B cell (primary cell): ENCODE measurements around the gene XPNPEP1. TPM values are rescaled to one million over a fixed set of nuclear protein-coding genes. Genes with fewer than 3 reads are reported as not detected.

Source experiments
- ATAC-seq: fragments of 200-7000 bp; cut with Tn5 transposase; one replicate; pipeline ENCODE4 v1.10.0; 2021; ENCODE audit warnings: low read depth, mild to moderate bottlenecking, moderate number of reproducible peaks, moderate library complexity
- CTCF ChIA-PET: fragments of 350-600 bp; sonication (Branson Sonifier 250); formaldehyde crosslinking; loops from one replicate; lab custom pipeline; 2021; ENCODE audit warnings: antibody characterized with exemption, inconsistent platforms; lab: Charles Lee
- POLR2A ChIA-PET: fragments of 350-600 bp; sonication (Branson Sonifier 250); formaldehyde crosslinking; loops from one replicate; lab custom pipeline; 2021; ENCODE audit warnings: antibody characterized with exemption; lab: Charles Lee
- DNase-seq: peaks from one replicate; pipeline ENCODE4 v3.0.0; 2013
- H2AFZ ChIP-seq: 2 replicates; pipeline ENCODE4 v1.6.1; 2012; ENCODE audit warnings: mild to moderate bottlenecking, low read depth, low read length; ENCODE audit not compliant: insufficient read depth, poor library complexity, severe bottlenecking
- H3K27ac ChIP-seq, 2 donors: 1 replicate in 1 of 2; 2 replicates in 1 of 2; pipeline ENCODE4 v1.5.1; 2012 to 2013; ENCODE audit warnings: low read length in 2 of 2, mild to moderate bottlenecking in 2 of 2, moderate library complexity in 1 of 2
- H3K27me3 ChIP-seq, 4 experiments: fragments of 200-600 bp in 1 of 4; sonication (generic) in 1 of 4; replicated peaks in 1 of 4; 1 replicate in 2 of 4; 2 replicates in 2 of 4; pipeline versions ENCODE4 v1.6.1 to v1.7.0; 2013 to 2016; ENCODE audit warnings: low read length in 3 of 4, mild to moderate bottlenecking in 2 of 4, mixed read lengths in 1 of 4, moderate library complexity in 1 of 4; ENCODE audit not compliant: insufficient read depth in 4 of 4, control insufficient read depth in 3 of 4; ENCODE audit errors: control extremely low read depth in 1 of 4
- H3K36me3 ChIP-seq, 2 experiments: replicated peaks in 1 of 2; 1 replicate in 1 of 2; 2 replicates in 1 of 2; pipeline versions ENCODE4 v1.6.1 to v1.7.1; 2013; ENCODE audit warnings: low read length in 1 of 2; ENCODE audit not compliant: insufficient read depth in 2 of 2, control insufficient read depth in 1 of 2; ENCODE audit errors: control extremely low read depth in 1 of 2, extremely low read depth in 1 of 2
- H3K4me1 ChIP-seq, 2 donors: fragments of 200-600 bp in 1 of 2; sonication (generic) in 1 of 2; 1 replicate in 1 of 2; 2 replicates in 1 of 2; pipeline versions ENCODE4 v1.5.1 to v1.6.1; 2013 to 2017; ENCODE audit warnings: low read length in 2 of 2; ENCODE audit not compliant: control insufficient read depth in 2 of 2, insufficient read depth in 2 of 2
- H3K4me2 ChIP-seq: replicated peaks from 2 replicates; pipeline ENCODE3; 2012; ENCODE audit warnings: mild to moderate bottlenecking, low read depth, low read length; ENCODE audit not compliant: poor library complexity, severe bottlenecking
- H3K4me3 ChIP-seq, 5 experiments: fragments of 200-600 bp in 1 of 5; sonication (generic) in 1 of 5; 1 replicate in 3 of 5; 2 replicates in 2 of 5; pipeline versions ENCODE4 v1.5.1 to v1.7.0; 2011 to 2016; ENCODE audit warnings: low read length in 4 of 5, mild to moderate bottlenecking in 4 of 5, low read depth in 2 of 5, control low read depth in 1 of 5, moderate library complexity in 1 of 5; ENCODE audit not compliant: insufficient read depth in 1 of 5; ENCODE audit errors: control extremely low read depth in 1 of 5, extremely low read depth in 1 of 5
- H3K79me2 ChIP-seq: fragments of 200-600 bp; sonication (generic); one replicate; pipeline ENCODE4 v1.6.0; 2016; ENCODE audit warnings: low read length; ENCODE audit not compliant: control insufficient read depth, insufficient read depth
- H3K9ac ChIP-seq: fragments of 200-600 bp; sonication (generic); 2 replicates; pipeline ENCODE4 v1.6.1; 2017; ENCODE audit warnings: mild to moderate bottlenecking, low read length, moderate library complexity
- H3K9me3 ChIP-seq, 3 donors: one replicate each; pipeline versions ENCODE4 v1.6.1 to v1.7.1; 2013; ENCODE audit warnings: low read length in 2 of 3; ENCODE audit not compliant: control insufficient read depth in 2 of 3, insufficient read depth in 1 of 3; ENCODE audit errors: control extremely low read depth in 1 of 3
- H4K20me1 ChIP-seq: 2 replicates; pipeline ENCODE4 v1.6.0; 2012; ENCODE audit warnings: mild to moderate bottlenecking, low read length; ENCODE audit not compliant: insufficient read depth, control insufficient read depth, poor library complexity, severe bottlenecking
- H3K27ac Mint-ChIP-seq: one replicate; pipeline ENCODE4 v1.8.0; 2021; ENCODE audit warnings: mixed read lengths
- H3K27me3 Mint-ChIP-seq: one replicate; pipeline ENCODE4 v1.8.0; 2021; ENCODE audit warnings: mixed read lengths
- H3K4me1 Mint-ChIP-seq: one replicate; pipeline ENCODE4 v1.8.0; 2021; ENCODE audit warnings: mixed read lengths
- H3K4me3 Mint-ChIP-seq: one replicate; pipeline ENCODE4 v1.8.0; 2021; ENCODE audit warnings: mixed read lengths
- H3K9me3 Mint-ChIP-seq: one replicate; pipeline ENCODE4 v1.8.0; 2022; ENCODE audit warnings: mixed read lengths; ENCODE audit not compliant: insufficient read depth
- CTCF ChIP-seq: fragments of 200-600 bp; IDR thresholded peaks from one replicate; pipeline ENCODE4 v1.8.0; 2022; ENCODE audit warnings: antibody characterized with exemption, mild to moderate bottlenecking
- EZH2 ChIP-seq: IDR thresholded peaks from 2 replicates; pipeline ENCODE4 v1.6.1; 2012; ENCODE audit warnings: borderline replicate concordance, low read depth, mild to moderate bottlenecking, moderate library complexity, low read length; ENCODE audit not compliant: insufficient read depth, poor library complexity, severe bottlenecking
- whole genome bisulfite sequencing: methylation state at CpG from one replicate; pipeline ENCODE4 v1.1.5; 2013; ENCODE audit warnings: missing lambda C conversion rate; ENCODE audit not compliant: insufficient coverage; 5-methylcytosine and 5-hydroxymethylcytosine counted together
- intact Hi-C: fragments of 100-400 bp; cut with micrococcal nuclease; formaldehyde crosslinking; loops from one replicate; pipeline ENCODE4 v1.10.0; 2022
- polyA plus RNA-seq: library from polyadenylated mRNA; depleted of rRNA; stranded (reverse); fragments of >200 nt; gene quantifications from 2 replicates; pipeline ENCODE4 v1.2.3, GENCODE V29; 2012
- total RNA-seq, 2 donors: library from RNA; stranded (reverse); fragments of 120-200 nt in 1 of 2; gene quantifications; 1 replicate in 1 of 2; 2 replicates in 1 of 2; pipeline versions ENCODE4 v1.2.3 to v1.2.4, GENCODE V29; 2013 to 2022

Gene XPNPEP1
- total and polyA plus RNA-seq, 2 donors (not counting 1 experiment from before 2014, with no cell fraction given) = 60.6 to 70.8 TPM

- H3K4me2 ChIP-seq = no peak overlapping the region
- H3K36me3 ChIP-seq = no peaks in the 10 kb centered on the region
- H3K27me3 ChIP-seq = peaks cover 0 to 6% (median 0%) of the 10 kb centered on the region in 4 experiments
- H3K9me3 ChIP-seq = no peaks in the 10 kb centered on the region
- no peak overlapping the region for H3K4me3 Mint-ChIP-seq
- DNase-seq = no peak
- H2AFZ ChIP-seq = no peak overlapping the region
- no peaks in the 10 kb centered on the region for H4K20me1 ChIP-seq
- H3K4me3 ChIP-seq = no peak overlapping the region
- intact Hi-C loops = no loop called here
- no peaks in the 10 kb centered on the region for H3K4me1 ChIP-seq
- H3K27ac ChIP-seq = no peak overlapping the region
- ChIA-PET CTCF (no interaction called here), POLR2A (no interaction called here)
- no peak overlapping the region for H3K9ac ChIP-seq
- TF ChIP-seq EZH2 (no peak), CTCF (no peak)
- no peaks in the 10 kb centered on the region for H3K9me3 Mint-ChIP-seq
- H3K27ac Mint-ChIP-seq = no peak overlapping the region
- H3K27me3 Mint-ChIP-seq = peaks cover 50% of the 10 kb centered on the region
- no peaks in the 10 kb centered on the region for H3K79me2 ChIP-seq
- H3K4me1 Mint-ChIP-seq = no peaks in the 10 kb centered on the region
- 40% methylated on average over 2 of the region's 3 CpGs for WGBS
- ATAC-seq = no peak
Observed at GRCh38 chr10:109846832-109847231, 76.5 kb downstream of the XPNPEP1 start.

- no peaks in the 10 kb centered on the region for H4K20me1 ChIP-seq
- WGBS = 86% methylated on average over 5 of the region's 5 CpGs
- peaks cover 48% of the 10 kb centered on the region for H3K27me3 Mint-ChIP-seq
- H3K4me1 Mint-ChIP-seq = no peaks in the 10 kb centered on the region
- no peak overlapping the region for H3K4me3 ChIP-seq
- H3K27ac ChIP-seq = no peak overlapping the region
- H3K4me2 ChIP-seq = no peak overlapping the region
- no peaks in the 10 kb centered on the region for H3K4me1 ChIP-seq
- H3K27ac Mint-ChIP-seq = no peak overlapping the region
- no peak overlapping the region for H2AFZ ChIP-seq
- H3K9me3 Mint-ChIP-seq = no peaks in the 10 kb centered on the region
- ChIA-PET POLR2A (no interaction called here), CTCF (no interaction called here)
- H3K4me3 Mint-ChIP-seq = no peak overlapping the region
- no peak for ATAC-seq
- H3K36me3 ChIP-seq = no peaks in the 10 kb centered on the region
- H3K27me3 ChIP-seq = peaks cover 0 to 4% (median 0%) of the 10 kb centered on the region in 4 experiments
- no peak for DNase-seq
- intact Hi-C loops = no loop called here
- no peaks in the 10 kb centered on the region for H3K9me3 ChIP-seq
- TF ChIP-seq CTCF (no peak), EZH2 (no peak)
- H3K79me2 ChIP-seq = no peaks in the 10 kb centered on the region
- H3K9ac ChIP-seq = no peak overlapping the region
Observed at GRCh38 chr10:109845308-109845707, 78.0 kb downstream of the XPNPEP1 start.
